Bronchial epithelial cell (primary cell): ENCODE data around the gene IL12RB2. TPM values are rescaled to one million over a fixed set of nuclear protein-coding genes. Genes with fewer than 3 reads are reported as not detected.
A peak's percentile ranks its signal among the peaks of the same experiment; 100 is the strongest.

Source experiments
- DNase-seq: peaks from one replicate; pipeline ENCODE4 v3.0.0-alpha.2; 2010; ENCODE audit warnings: low read depth
- FAIRE-seq: peaks from 2 replicates; lab custom pipeline; 2011; peaks lifted over from hg19 to GRCh38; lab: Jason Lieb, UNC
- H3K27me3 ChIP-seq: 2 replicates; pipeline ENCODE4 v1.5.1; 2011; ENCODE audit warnings: low read length; ENCODE audit not compliant: control insufficient read depth, insufficient read depth
- H3K36me3 ChIP-seq: 2 replicates; pipeline ENCODE4 v1.5.1; 2011; ENCODE audit warnings: low read length; ENCODE audit not compliant: control insufficient read depth, insufficient read depth
- H3K4me3 ChIP-seq: 2 replicates; pipeline ENCODE4 v1.5.1; 2011; ENCODE audit warnings: mild to moderate bottlenecking, low read depth, low read length, control low read depth
- CTCF ChIP-seq: IDR thresholded peaks from 2 replicates; pipeline ENCODE4 v1.5.1; 2011; ENCODE audit warnings: mild to moderate bottlenecking, moderate library complexity, low read length, control low read depth, inconsistent platforms; ENCODE audit not compliant: insufficient read depth, severe bottlenecking
- total RNA-seq: library from RNA; depleted of rRNA; stranded (reverse); fragments of >200 nt; gene quantifications from 2 replicates; pipeline ENCODE4 v1.2.1, GENCODE V29; 2014

The IL12RB2 gene
- total RNA-seq, 1 donor from 2014 or later, result 0.53 TPM

- H3K36me3 ChIP-seq, result no peaks in the 10 kb centered on the region
- no peak for DNase-seq
- no peak for FAIRE-seq
- no peaks in the 10 kb centered on the region for H3K27me3 ChIP-seq
- H3K4me3 ChIP-seq, result no peak overlapping the region
- TF ChIP-seq CTCF, result no peak
These were observed 69.6 kb downstream of the IL12RB2 start for GRCh38 chr1:67377253-67377652.

DNA sequence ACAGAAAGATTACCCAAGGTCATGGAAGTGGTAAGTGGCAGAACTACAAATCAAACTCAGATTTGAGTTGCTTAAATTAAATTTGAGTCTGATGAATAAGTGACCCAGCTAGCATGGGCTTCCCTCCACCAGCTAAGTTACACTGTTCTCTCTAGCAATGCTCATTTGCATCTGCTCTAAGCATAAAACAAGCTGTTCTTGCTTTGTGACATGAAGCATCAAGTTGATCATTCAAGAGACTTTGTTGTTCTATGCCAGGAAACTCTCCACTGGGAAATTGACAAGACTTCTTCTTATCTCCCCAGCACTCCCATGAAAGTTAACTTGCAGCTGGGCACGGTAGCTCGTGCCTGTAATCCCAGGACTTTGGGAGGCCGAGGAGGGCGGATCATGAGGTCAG, 73.5 kb downstream of the IL12RB2 start:
- H3K36me3 ChIP-seq, result no peaks in the 10 kb centered on the region
- H3K4me3 ChIP-seq, result no peak overlapping the region
- no peaks in the 10 kb centered on the region for H3K27me3 ChIP-seq
- no peak for TF ChIP-seq CTCF
- DNase-seq (no peak), FAIRE-seq (no peak)

- FAIRE-seq, result peak; percentile 36
These were observed 74.6 kb downstream of the IL12RB2 start for GRCh38 chr1:67382292-67382691.

DNA sequence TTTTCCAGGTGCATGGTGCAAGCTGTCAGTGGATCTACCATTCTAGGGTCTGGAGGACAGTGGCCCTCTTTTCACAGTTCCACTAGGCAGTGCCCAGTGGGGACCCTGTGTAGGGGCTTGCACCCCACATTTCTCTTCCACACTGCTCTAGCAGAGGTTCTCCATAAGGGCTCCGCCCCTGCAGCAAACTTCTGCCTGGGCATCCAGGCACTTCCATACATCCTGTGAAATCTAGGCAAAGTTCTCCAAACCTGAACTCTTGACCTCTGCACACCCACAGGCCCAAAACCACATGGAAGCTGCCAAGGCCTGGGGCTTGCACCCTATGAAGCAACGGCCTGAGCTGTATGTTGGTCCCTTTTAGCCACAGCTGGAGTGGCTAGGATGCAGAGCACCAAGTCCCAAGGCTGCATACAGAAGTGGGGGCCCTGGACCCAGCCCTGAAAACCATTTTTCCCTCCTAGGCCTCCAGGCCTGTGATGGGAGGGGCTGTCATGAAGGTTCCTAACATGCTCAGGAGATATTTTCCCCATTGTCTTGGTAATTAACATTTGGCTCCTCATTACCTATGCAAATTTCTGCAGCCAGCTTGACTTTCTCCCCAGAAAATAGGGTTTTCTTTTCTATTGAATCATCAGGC, 76.4 kb downstream of the IL12RB2 start:
- DNase-seq, result no peak
- FAIRE-seq, result no peak
- Histone ChIP-seq H3K36me3 (no peaks in the 10 kb centered on the region), H3K4me3 (no peak overlapping the region), H3K27me3 (no peaks in the 10 kb centered on the region)
- TF ChIP-seq CTCF, result no peak

More at GRCh38 chr1:67382292-67382691, 74.6 kb downstream of the IL12RB2 start:
- H3K36me3 ChIP-seq, result no peaks in the 10 kb centered on the region
- TF ChIP-seq CTCF, result no peak
- no peak overlapping the region for H3K4me3 ChIP-seq
- no peak for DNase-seq
- H3K27me3 ChIP-seq, result no peaks in the 10 kb centered on the region

- TF ChIP-seq CTCF, result no peak
- H3K36me3 ChIP-seq, result peaks cover 2% of the 10 kb centered on the region
- no peak for FAIRE-seq
- peak; percentile 85 for DNase-seq
- no peaks in the 10 kb centered on the region for H3K27me3 ChIP-seq
- H3K4me3 ChIP-seq, result no peak overlapping the region
These were observed 82.6 kb downstream of the IL12RB2 start for GRCh38 chr1:67390041-67390887.
